GM18909 (cell line): ENCODE data around the gene MEGF6.
"Not testable (repeated sequence)": the region's sequence is repeated elsewhere in the genome, so short reads cannot be mapped to it uniquely, and the experiment has no call there.

Experiments
- ATAC-seq: cut with Tn5 transposase; IDR thresholded peaks from one replicate; pipeline ENCODE4 v1.9.1; 2021; ENCODE audit warnings: mild to moderate bottlenecking; ENCODE audit not compliant: unreplicated experiment, poor library complexity

Gene MEGF6

GRCh38 chr1:3629561-3630160 lies 18.4 kb upstream of the MEGF6 start:
- no peak for ATAC-seq

GRCh38 chr1:3628445-3628844 lies 17.1 kb upstream of the MEGF6 start:
- ATAC-seq: no peak

- ATAC-seq: no peak
Measured at GRCh38 chr1:3627515-3628253, 16.4 kb upstream of the MEGF6 start.

- no peak for ATAC-seq
Measured at GRCh38 chr1:3626025-3626424, 14.7 kb upstream of the MEGF6 start.

GRCh38 chr1:3625151-3625907 lies 14.0 kb upstream of the MEGF6 start:
- peak; percentile 8 for ATAC-seq

GRCh38 chr1:3624200-3625136 lies 13.2 kb upstream of the MEGF6 start, which contains the start of gene TPRG1L:
TPRG1L (plus strand) TSS chr1:3625015; CDS start chr1:3625073, 58 bp downstream.
- ATAC-seq: peak; percentile 93

- ATAC-seq: no peak
Measured at GRCh38 chr1:3623441-3624199, 12.3 kb upstream of the MEGF6 start.

GRCh38 chr1:3622102-3622501 lies 10.8 kb upstream of the MEGF6 start:
- not testable (repeated sequence) for ATAC-seq

GRCh38 chr1:3621151-3621671 lies 9.9 kb upstream of the MEGF6 start:
- not testable (repeated sequence) for ATAC-seq

GRCh38 chr1:3620708-3621107 lies 9.4 kb upstream of the MEGF6 start:
- no peak for ATAC-seq

GRCh38 chr1:3618881-3619671 lies 7.8 kb upstream of the MEGF6 start:
- peak; percentile 56 for ATAC-seq

- ATAC-seq: no peak
Measured at GRCh38 chr1:3618531-3618880, 7.2 kb upstream of the MEGF6 start.

GRCh38 chr1:3617806-3618345 lies 6.6 kb upstream of the MEGF6 start:
- no peak for ATAC-seq

- no peak for ATAC-seq
Measured at GRCh38 chr1:3616861-3617260, 5.6 kb upstream of the MEGF6 start.

GRCh38 chr1:3614755-3615742 lies 3.7 kb upstream of the MEGF6 start:
- no peak for ATAC-seq

- ATAC-seq: no peak
Measured at GRCh38 chr1:3612123-3612522, 815 bp upstream of the MEGF6 start.

GRCh38 chr1:3610527-3611169 lies 660 bp downstream of the MEGF6 start:
- no peak for ATAC-seq
